NCI-H1092 (cell line): ENCODE data around the gene WSB2.
"Not testable (repeated sequence)": the region's sequence is repeated elsewhere in the genome, so short reads cannot be mapped to it uniquely, and the experiment has no call there.

ENCODE experiments used
- DNase-seq: peaks from one replicate; lab custom pipeline; 2025; lab: John Stamatoyannopoulos, UW

The WSB2 gene

DNA sequence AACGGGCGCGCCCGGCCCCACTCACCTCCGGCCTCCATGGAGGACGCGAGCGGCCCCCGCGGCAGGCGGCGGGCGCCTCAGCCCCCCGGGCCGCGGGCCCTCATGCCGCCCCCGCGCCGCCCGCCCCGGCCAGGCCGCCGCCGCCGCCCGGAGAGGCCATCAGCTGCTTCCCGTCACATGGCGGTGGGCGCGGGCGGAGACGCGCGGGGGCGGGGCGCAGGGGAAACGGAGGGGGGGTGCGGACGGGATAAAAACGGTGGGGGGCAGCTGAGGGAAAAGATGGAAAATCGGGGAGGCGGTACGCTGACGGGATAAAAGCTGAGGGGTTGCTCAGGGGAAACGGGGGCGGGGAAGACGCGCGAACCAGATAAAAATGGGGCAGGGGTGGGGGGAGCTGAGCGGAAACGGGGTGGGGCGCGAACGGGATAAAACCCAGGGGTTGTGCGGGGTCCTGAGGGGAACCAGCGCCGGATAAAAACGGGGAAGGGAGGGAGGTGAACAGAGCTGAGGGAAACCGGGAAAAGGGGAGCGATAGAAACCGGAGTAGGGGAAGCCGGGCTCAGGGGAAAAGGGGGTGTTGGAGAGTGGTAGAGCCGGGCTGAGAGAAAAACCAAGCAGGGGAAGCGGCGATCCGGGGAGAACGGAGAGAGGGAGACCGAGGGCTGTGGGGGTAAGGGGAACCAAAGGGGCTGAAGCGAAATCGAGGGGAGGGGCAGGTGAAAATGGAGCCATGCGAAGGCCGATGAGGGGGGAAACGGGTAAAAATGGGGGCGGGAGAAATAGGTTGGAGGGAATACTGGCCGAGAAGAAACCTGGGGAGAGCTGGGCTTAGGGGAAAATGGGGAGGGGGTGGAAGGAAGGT lies at the start of gene WSB2:
TSS of gene WSB2 (minus strand) at position 169 of the 862 bp plus-strand sequence. CDS start at position 38, 131 bp downstream.
- DNase-seq, result peak; percentile 58

DNA sequence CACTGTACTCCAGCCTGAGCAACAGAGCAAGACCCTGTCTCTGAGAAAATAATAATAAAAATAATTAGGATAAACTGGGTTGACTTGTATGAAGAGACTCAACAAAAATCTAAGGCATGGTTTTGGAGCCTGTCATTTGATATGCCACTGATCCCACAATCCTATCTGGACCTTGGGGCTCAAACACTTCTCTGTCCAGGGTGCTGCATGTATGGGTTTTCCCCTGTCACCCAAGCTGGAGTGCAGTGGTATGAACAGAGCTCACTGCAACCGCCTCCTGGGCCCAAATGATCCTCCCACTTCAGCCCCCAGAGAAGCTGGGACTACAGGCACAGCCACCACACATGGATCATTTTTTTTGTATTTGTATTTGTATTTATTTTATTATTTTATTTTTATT lies 48.1 kb upstream of the WSB2 start:
- DNase-seq, result no peak

DNA sequence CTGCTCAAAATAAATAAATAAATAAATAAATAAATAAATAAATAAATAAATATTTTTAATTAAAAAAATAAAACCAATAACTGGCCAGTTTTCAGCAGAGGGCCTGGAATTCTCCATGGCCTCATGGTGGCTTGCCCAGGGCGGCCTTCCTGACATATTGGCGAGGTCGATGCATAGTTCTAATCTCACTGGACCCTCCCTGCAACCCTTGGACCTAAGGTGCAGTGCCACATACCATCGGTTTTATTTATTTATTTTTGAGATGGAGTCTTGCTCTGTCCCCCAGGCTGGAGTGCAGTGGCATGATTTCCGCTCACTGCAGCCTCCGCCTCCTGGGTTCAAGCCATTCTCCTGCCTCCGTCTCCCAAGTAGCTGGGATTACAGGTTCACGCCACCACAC lies 46.7 kb upstream of the WSB2 start:
- no peak for DNase-seq

DNA sequence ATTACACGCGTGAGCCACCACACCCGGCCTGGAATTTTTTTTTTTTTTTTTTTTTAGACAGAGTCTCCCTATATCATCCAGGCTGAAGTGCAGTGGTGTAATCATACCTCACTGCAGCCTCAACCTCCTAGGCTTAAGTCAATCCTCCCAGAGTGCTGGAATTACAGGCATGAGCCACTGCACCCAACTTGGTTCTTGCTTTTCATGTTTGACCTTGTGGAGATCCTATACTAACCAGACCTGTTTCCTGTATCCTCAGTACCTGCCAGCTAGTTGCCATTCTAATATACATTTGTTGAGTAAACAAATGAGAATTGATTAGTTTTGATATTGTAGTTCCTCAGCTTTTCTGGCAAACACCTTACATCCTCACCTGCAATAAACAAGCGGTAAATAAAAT lies 46.0 kb upstream of the WSB2 start:
- no peak for DNase-seq

DNA sequence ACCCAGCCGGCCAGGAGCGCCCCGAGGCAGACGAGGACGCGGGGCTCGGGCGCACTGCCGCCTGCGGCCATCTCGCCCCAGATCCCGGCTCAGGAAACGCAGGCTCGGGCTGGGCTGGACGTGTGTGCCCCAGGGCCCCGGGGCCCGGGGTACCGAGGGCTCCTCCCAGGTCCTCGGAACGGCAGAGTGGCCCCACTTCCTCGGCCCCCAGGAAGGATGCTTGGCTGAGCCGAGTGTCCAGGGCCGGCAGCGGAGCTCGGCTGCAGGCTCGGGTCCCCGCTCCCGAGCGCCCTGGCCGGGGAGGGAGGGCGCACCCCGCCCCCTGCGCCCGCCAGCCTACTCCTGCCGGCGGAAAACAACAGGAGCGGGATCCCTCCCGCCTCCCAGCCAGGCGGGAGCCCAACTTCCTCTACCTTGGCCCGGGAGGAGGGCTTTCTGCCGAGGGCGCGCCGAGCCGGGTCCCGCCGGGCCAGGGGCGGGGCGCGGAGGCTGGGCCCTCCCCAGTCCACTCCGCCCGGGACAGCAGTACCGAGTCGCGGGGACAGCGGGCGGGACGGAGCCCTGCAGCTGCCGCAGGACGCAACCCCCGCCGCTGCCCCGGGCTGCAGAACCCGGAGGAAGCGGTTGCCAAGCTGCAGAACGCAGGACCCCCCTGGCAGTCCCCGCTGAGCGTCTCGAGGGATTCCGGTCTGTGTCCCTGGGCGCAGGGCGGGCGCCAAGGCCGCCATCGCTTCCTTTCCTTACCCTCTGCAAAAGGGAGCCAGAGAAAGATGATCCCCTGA lies 42.8 kb upstream of the WSB2 start, which contains the start of gene VSIG10:
TSS of gene VSIG10 (minus strand) at position 411 of the 782 bp plus-strand sequence. CDS start at position 71, 340 bp downstream.
- no peak for DNase-seq

DNA sequence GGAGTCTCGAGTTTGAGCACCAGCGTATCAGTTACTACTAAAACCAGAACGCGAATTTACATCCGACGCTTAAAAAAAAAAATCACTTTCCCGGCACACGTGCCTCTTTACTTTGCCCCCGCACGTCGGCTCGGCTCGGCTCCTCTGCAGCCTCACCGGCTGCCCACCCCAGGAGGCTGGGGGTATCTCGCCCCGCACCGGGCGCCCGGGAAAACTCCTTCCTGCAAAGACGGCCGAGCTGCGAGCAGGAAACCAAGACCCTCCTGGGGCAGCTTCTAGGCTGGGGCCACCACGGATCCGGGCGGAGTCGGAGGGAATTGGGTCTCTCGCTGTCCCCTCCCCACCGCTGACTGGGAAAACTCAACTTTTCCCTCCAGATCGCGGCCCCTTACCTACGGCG lies 42.2 kb upstream of the WSB2 start:
- DNase-seq, result no peak

DNA sequence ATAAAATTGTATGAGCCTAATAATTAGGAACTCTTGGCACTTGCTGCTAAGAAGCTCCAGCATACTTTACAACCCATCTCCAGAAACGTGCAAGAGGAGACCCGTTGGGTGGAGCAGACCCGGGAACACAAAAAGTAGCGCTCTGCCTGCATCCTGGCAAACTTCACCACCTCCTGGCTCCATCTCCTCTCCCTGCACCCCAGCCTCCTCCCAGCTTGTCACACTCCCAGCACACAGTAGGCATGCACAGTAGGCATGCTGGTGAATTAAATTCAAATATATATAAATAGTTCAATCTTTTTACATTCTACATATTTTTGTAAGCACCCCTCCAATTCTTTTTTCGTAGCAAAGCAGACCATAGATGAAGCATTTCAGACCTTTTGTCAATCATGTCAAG lies 41.6 kb upstream of the WSB2 start:
- no peak for DNase-seq

DNA sequence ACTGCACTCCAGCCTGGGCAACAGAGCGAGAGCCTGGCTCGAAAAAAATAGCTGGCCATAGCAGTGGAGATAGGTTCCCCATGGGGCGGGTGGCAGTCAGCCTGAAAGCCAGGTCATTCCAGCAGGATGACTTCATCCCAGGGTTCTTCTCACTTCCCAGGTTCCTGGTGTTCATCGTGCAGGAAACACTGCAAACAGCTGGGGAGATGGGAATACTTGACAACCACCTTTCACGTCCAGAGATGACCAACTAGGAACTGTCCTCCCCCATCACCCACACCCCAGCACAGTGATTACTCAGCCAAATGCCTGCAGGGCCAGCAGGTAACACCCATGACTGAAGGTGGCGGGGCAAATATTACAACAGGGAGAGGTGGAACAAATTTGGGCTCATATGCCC lies 41.1 kb upstream of the WSB2 start:
- DNase-seq, result no peak

DNA sequence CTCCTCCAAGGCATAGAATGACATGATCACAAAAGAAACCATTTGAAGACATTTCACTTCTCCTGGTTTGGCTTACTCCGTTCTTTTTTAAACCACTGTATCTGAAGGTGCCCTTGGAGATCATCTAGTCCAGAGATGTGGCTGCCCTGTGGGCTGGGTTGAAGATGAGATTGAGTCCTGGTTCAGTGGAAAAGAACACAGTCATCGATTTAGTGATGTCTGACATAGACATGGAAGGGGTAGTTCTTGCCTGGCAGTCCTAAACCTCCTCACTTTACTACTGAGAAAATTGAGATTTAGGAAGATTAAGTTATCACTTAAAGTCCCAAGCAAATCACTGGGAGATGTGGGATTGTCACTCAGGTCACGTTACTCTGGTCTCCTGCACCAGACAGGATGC lies 40.1 kb upstream of the WSB2 start:
- DNase-seq, result no peak

DNA sequence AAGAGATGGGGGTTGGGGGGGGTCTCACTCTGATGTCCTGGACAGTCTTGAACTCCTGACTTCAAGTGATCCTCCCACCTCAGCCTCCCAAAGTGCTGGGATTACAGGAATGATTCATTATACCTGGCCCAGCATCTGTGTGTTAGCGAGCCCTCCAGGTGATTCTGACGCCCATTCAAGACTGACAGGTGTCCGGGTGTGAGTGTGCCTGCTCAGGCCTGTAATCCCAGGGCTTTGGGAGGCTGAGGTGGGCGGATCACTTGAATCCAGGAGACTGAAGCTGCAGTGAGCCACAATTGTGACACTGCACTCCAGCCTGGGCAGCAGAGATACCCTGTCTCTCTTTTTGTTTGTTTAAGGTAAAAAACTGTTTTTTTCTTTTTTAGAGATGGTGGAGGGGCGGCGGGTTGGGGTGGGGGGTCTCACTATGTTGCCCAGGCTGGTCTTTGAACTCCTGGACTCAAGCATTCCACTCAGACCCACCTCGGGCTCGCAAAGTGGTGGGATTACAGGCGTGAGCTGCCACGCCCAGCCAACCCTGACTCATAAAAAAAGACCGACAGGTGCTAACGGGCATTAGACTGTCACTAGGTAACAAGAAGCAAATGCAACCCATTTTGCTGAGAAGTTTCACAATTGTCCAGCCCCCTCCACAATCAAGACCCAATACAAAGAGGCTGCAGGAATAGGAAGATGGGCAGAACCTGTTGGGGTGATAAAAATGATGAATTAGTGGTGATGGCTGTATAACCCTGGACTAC lies 38.1 kb upstream of the WSB2 start:
- DNase-seq, result no peak

DNA sequence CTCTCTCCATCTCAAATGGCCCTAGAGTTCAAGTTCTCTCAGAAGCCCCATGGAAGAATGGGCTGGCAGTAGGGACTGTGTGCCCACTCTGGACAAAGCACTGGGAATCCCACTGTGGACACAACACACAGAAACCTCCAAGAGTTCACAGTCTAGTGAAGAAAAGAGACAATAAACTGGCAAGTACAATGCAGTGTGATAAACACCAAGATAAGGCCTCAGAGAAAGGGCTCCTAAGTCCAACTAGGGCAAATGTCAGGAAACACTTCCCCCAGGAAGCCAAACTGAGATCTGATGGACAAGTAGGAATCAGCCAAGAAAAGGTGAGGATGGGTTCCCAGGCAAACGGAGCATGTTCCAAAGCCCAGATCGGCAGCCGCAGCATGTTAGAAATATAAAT lies 37.4 kb upstream of the WSB2 start:
- DNase-seq, result no peak

DNA sequence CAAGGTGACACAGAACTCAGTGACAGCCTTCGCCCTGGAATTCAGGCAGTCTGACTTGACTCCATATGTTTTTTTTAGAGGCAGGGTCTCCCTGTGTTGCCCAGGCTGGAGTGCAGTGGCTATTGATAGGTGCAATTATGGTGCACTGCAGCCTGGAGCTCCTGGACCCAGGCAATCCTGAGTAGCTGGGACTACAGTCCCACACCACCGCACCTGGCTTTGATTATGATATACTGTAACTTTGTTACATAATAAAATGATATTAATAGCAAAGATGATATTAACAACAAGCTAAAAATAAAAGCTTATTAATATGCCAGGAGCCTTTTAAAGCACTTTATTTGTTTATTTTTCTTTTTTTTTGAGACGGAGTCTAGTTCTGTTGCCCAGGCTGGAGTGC lies 33.1 kb upstream of the WSB2 start:
- no peak for DNase-seq

DNA sequence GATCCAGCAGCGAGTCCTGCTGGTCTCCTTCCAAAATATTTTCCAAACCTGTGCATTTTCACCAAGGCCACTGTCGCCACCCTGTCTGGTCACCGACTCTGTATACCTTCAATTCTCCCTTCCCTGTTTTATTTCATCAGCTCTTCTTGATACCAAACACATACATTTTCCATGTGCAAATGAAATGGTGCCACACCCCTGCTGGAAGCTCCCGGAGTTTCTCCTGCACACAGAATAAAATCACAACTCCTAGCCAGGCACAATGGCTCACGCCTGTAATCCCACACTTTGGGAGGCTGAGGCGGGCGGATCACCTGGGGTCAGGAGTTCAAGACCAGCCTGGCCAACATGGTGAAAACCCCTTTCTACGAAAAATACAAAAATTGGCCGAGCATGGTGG lies 28.8 kb upstream of the WSB2 start:
- no peak for DNase-seq

DNA sequence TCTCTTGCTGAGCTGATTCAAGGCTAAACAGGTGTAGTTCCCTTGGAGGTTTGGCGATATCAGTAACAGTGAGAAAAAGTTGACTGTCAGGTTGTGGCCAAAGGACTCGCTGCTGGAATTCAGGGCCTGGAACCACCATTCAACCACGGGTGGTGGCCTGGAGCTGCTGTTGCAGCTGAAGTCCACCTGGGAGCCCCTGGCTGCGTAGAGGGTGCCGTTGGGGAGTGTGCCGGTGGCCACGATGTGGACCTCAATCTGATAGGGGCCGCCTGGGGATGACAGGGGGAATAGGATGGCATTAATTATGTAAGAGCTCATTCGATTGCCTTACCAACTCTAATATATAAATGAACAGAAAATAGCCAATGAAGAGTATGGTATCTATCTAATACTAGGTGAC lies 21.2 kb upstream of the WSB2 start:
- no peak for DNase-seq

DNA sequence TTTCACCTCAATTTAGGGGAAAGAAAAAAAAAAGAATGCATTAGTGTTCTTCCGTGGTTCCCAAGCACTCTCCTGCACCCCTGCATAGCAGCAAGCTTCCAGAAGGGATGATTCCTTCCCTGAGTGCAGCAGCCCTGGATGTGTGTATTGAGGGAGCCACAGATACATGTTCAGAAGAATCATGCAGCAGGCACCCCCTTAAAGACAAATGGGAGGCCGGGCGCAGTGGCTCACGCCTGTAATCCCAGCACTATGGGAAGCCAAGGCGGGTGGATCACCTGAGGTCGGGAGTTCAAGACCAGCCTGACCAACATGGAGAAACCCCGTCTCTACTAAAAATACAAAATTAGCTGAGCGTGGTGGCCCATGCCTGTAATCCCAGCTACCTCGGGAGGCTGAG lies 20.5 kb upstream of the WSB2 start:
- not testable (repeated sequence) for DNase-seq

DNA sequence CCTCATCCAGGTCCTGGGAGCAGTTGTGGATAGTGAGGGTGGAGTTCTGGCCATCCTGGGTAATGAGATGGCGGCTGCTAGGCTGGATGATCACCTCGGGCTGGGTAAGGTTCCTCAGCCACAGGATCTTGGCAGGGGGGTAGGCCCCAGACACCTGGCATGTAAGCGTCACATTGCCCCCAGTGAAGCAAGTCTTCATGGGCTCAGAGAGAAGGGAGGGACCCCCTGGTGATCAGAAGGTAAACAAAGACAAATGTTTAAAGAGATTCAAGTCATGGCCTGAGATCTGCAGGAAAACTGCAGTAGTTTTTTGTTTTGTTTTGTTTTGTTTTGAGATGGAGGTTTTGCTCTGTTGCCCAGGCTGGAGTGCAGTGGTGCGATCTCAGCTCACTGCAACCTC lies 12.8 kb upstream of the WSB2 start:
- no peak for DNase-seq

DNA sequence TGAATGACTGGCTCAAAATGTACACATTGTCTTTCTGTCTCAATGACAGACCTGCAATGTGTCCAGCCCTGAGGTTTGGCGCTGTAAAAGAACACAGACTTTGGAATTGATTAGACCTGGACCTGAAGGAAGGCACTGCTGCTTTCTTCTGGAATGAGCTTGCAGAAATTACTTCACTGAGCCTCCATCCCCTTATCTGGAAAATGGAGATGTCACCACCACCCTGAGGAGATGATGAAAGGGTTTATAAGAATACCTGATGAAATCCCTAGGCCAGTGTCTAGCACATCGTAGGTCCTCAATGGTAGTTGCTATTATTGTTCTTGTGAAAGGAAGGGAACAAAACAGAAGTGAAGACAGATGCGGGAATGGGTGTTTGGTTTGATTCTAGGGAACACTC lies 9.7 kb upstream of the WSB2 start:
- no peak for DNase-seq

DNA sequence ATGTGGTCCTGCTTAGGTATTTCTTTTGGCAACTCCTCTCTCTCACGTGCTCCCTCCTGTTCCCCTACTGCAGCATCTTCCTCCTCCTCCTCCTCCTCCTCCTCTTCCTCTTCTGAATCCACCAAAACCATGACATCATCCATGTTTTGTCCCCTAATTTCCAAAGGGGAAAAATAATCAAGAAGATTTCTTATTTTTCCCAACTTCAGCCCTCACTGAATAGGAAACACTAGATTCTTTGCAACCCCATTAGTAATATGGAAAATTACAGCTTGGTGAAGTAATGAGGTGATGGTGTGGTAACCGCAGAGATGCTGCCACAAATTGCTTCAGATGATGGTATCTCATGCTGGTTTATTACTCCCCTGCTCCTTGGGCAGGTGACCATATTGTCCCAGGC lies 7.5 kb upstream of the WSB2 start:
- no peak for DNase-seq

DNA sequence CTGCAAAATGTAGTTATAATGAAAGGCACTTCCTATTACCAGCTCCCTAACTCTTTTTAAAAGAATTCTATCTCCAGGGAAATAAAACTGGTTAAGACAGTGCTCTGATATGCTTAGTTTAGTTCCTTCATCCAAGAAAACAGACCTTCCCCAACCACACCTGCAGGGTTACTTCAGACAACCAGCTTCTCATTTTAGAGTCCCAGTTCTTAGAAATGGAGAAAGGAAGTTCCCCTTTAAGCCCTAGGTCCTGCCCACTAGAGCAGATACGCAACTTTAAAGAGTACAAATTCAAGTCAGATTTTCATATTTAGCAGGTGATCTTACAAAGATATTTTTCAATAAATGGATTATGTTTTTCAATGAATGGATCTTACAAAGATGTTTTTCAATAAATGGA lies 4.4 kb upstream of the WSB2 start:
- DNase-seq, result no peak

DNA sequence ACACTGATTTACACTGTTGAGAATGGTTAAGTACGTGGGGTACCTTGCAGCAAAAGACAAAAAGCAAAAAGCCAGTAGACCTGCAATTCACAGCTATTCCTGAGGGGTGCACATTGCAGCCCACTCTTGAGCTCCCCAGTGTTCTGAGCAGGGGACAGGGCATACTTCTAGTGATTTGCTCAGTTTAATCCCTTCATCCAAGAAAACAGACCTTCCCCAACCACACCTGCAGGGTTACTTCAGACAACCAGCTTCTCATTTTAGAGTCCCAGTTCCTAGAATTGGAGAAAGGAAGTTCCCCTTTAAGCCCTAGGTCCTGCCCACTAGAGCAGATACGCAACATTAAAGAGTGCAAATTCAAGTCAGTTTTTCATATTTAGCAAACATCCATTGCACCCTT lies 3.6 kb upstream of the WSB2 start:
- no peak for DNase-seq

DNA sequence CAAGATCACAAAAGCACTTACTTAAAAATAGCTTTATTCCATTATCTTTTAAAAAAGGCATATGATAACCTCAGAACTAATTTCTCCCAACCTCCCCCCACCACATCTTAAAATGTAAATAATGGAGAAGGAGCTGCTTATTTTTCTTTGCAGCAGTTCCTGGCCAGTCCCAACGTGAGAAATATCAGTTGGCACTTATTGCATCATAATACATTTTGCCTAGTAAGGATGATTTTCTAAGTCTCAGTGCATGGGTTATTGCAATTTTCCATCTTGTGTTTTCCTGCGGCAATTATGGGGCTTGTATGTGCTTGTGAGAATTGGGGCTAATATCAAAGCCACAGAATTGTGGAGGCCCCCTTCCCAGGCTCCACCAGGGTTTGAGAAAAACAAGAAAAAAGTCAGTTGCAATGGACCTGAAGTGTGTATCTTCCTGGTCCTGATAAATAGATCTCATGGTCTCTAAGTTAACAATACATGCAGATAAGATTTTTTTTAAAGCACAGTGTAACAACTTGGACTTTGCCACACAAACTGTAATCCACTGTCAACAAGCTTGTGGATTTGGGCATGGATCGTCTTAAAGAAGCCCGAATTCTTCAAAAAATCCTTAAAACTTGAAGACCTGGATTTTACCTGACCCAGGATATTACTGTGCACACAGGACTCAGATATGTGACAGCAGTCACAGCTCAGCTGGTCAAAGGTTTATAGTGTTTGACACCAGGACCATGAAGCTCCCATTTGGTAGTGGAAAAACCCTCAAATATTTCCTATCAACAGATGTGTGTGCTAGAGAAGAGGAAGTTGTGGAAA lies 2.8 kb upstream of the WSB2 start:
- DNase-seq, result no peak
